Measurements from ENCODE around the gene PCA3.

PCA3 gene

GRCh38 chr9:76828447-76828846 is 64.2 kb downstream of the PCA3 start:
- DNase-seq (ENCODE audit: low read depth): no peak
- TF ChIP-seq CTCF (IDR thresholded peaks at IDR 0.05; ENCODE audit: insufficient read depth, low read depth, low read length, missing control alignments): no peak
- no peak overlapping the region for H3K4me3 ChIP-seq (ENCODE audit: low read depth, low read length)

- no peak for TF ChIP-seq CTCF (IDR thresholded peaks at IDR 0.05; ENCODE audit: insufficient read depth, low read depth, low read length, missing control alignments)
- H3K4me3 ChIP-seq (ENCODE audit: low read depth, low read length): no peak overlapping the region
- DNase-seq (ENCODE audit: low read depth): no peak
These were observed 71.5 kb downstream of the PCA3 start for GRCh38 chr9:76835571-76836283.
